K562 (cell line): ENCODE data around the gene ITPR1. TPM values are rescaled to one million over a fixed set of nuclear protein-coding genes. Genes with fewer than 3 reads are reported as not detected.

Experiments
- ATAC-seq: fragments of 200-7000 bp; cut with Tn5 transposase; 3 replicates; pipeline ENCODE4 v1.9.1; 2020; ENCODE audit warnings: moderate library complexity
- BruUV-seq: library from RNA; stranded (reverse); fragments of 400-500 nt; replicated peaks from 2 replicates; lab custom pipeline; 2021; lab: Mats Ljungman, UMichigan
- CTCF ChIA-PET: fragments of 300-600 bp; formaldehyde crosslinking; extraction: SDS; loops from one replicate; lab custom pipeline; 2021; ENCODE audit warnings: low intra/inter-chr PET ratio; lab: Yijun Ruan, JAX
- POLR2A ChIA-PET: fragments of 300-600, 350-650 bp; sonication (Branson Sonifier 250); formaldehyde crosslinking; extraction: SDS; loops from one replicate; lab custom pipeline; 2021; ENCODE audit warnings: antibody characterized with exemption, inconsistent platforms; lab: Yijun Ruan, JAX
- DNase-seq, 4 experiments: peaks; one replicate each; pipeline versions ENCODE4 v3.0.0 to v3.0.0-alpha.2; 2011 to 2018; ENCODE audit warnings: low spot score in 3 of 4, mixed read lengths in 3 of 4; ENCODE audit errors: extremely low read depth in 1 of 4
- FAIRE-seq: peaks from 2 replicates; lab custom pipeline; 2011; peaks lifted over from hg19 to GRCh38; lab: Jason Lieb, UNC
- H2AFZ ChIP-seq: 2 replicates; pipeline ENCODE4 v1.6.0; 2011; ENCODE audit warnings: low read depth, low read length, control low read depth, inconsistent platforms
- H3K27ac ChIP-seq: fragments of 200-600 bp; 3 replicates; pipeline ENCODE4 v1.8.0; 2011; ENCODE audit warnings: low read depth, mild to moderate bottlenecking, control low read depth, inconsistent platforms, low read length, moderate library complexity, mixed read lengths; ENCODE audit errors: extremely low read depth
- H3K27me3 ChIP-seq, 2 experiments: fragments of 300-600 bp in 1 of 2; 2 replicates in 1 of 2; 3 replicates in 1 of 2; pipeline versions ENCODE4 v1.6.0 to v1.8.0; 2011; ENCODE audit warnings: inconsistent platforms in 2 of 2, low read length in 2 of 2, mild to moderate bottlenecking in 1 of 2, mixed read lengths in 1 of 2, moderate library complexity in 1 of 2; ENCODE audit not compliant: control insufficient read depth in 2 of 2, insufficient read depth in 2 of 2
- H3K36me3 ChIP-seq: fragments of 300-600 bp; 3 replicates; pipeline ENCODE4 v1.8.0; 2011; ENCODE audit warnings: mild to moderate bottlenecking, low read length, inconsistent platforms; ENCODE audit not compliant: control insufficient read depth, insufficient read depth
- H3K4me1 ChIP-seq, 2 experiments: fragments of 200-600 bp in 1 of 2; replicated peaks in 1 of 2; 2 replicates in 1 of 2; 3 replicates in 1 of 2; pipeline versions ENCODE4 v1.5.1 to v1.8.0; 2011; ENCODE audit warnings: inconsistent platforms in 2 of 2, low read length in 2 of 2, mild to moderate bottlenecking in 1 of 2, mixed read lengths in 1 of 2, moderate library complexity in 1 of 2; ENCODE audit not compliant: control insufficient read depth in 2 of 2, insufficient read depth in 2 of 2
- H3K4me2 ChIP-seq: 2 replicates; pipeline ENCODE4 v1.6.1; 2011; ENCODE audit warnings: low read length, control low read depth, inconsistent platforms, mixed read lengths; ENCODE audit not compliant: insufficient read depth
- H3K4me3 ChIP-seq: fragments of 200-600 bp; sonication (generic), shearing (Covaris generic); 2 replicates; pipeline ENCODE4 v1.5.1; 2016; ENCODE audit warnings: control low read depth, inconsistent platforms
- H3K79me2 ChIP-seq: fragments of 200-600 bp; 3 replicates; pipeline ENCODE4 v1.8.0; 2011; ENCODE audit warnings: low read length, inconsistent platforms; ENCODE audit not compliant: control insufficient read depth, insufficient read depth
- H3K9ac ChIP-seq, 2 experiments: 2 replicates each; pipeline versions ENCODE4 v1.6.0 to v1.6.1; 2011; ENCODE audit warnings: low read depth in 2 of 2, low read length in 2 of 2, control low read depth in 1 of 2, inconsistent platforms in 1 of 2, mild to moderate bottlenecking in 1 of 2, mixed read lengths in 1 of 2; ENCODE audit not compliant: insufficient read depth in 1 of 2
- H3K9me1 ChIP-seq: one replicate; pipeline ENCODE4 v1.6.0; 2011; ENCODE audit warnings: inconsistent platforms, mild to moderate bottlenecking, low read length, moderate library complexity; ENCODE audit not compliant: control insufficient read depth, insufficient read depth
- H3K9me3 ChIP-seq: replicated peaks from 2 replicates; pipeline ENCODE4 v1.5.1; 2011; ENCODE audit warnings: low read depth, low read length, inconsistent platforms; ENCODE audit not compliant: control insufficient read depth, insufficient read depth
- H4K20me1 ChIP-seq: replicated peaks from 2 replicates; pipeline ENCODE4 v1.6.1; 2011; ENCODE audit warnings: low read length, inconsistent platforms, mixed read lengths; ENCODE audit not compliant: control insufficient read depth, insufficient read depth
- ATF7 ChIP-seq: fragments of 450-650 bp; IDR thresholded peaks from 2 replicates; pipeline ENCODE4 v1.7.1; 2014; ENCODE audit warnings: mild to moderate bottlenecking, moderate library complexity
- ETV6 ChIP-seq, 3 experiments: fragments of 150-350 bp in 1 of 3; sonication (generic) in 1 of 3; formaldehyde crosslinking in 1 of 3; IDR thresholded peaks; 2 replicates each; pipeline versions ENCODE4 v1.6.1 to v1.8.0; 2014 to 2022; ENCODE audit warnings: borderline replicate concordance in 2 of 3, low read depth in 2 of 3, antibody characterized with exemption in 1 of 3, low read length in 1 of 3, mild to moderate bottlenecking in 1 of 3, missing genetic modification reagents in 1 of 3
- KLF6 ChIP-seq: fragments of 250-450 bp; sonication (Bioruptor Pico); IDR thresholded peaks from 2 replicates; pipeline ENCODE4 v1.4.0; 2020; ENCODE audit warnings: mild to moderate bottlenecking, moderate library complexity, borderline replicate concordance
- NCOA4 ChIP-seq: fragments of 450-650 bp; IDR thresholded peaks from 2 replicates; pipeline ENCODE4 v1.6.1; 2018; ENCODE audit warnings: mild to moderate bottlenecking; ENCODE audit not compliant: partially characterized antibody
- NFATC3 ChIP-seq: fragments of 450-650 bp; IDR thresholded peaks from 2 replicates; pipeline ENCODE4 v1.6.1; 2017; ENCODE audit warnings: mild to moderate bottlenecking
- NFRKB ChIP-seq: fragments of 450-650 bp; IDR thresholded peaks from 2 replicates; pipeline ENCODE4 v1.6.1; 2016; ENCODE audit warnings: low read depth
- RBBP5 ChIP-seq: fragments of 200-600 bp; sonication (generic); IDR thresholded peaks from 2 replicates; pipeline ENCODE4 v1.6.1; 2012; ENCODE audit warnings: borderline replicate concordance, mild to moderate bottlenecking, low read length, control low read depth, inconsistent platforms; ENCODE audit not compliant: insufficient read depth, poor library complexity, severe bottlenecking
- SPI1 ChIP-seq: IDR thresholded peaks from 2 replicates; pipeline ENCODE4 v1.6.1; 2011; ENCODE audit warnings: low read depth, low read length, control low read depth, borderline replicate concordance
- TRIM24 ChIP-seq, 2 experiments: fragments of 450-650 bp; IDR thresholded peaks; 2 replicates each; pipeline ENCODE4 v1.6.1; 2016
- ZKSCAN1 ChIP-seq: fragments of 150-350 bp; IDR thresholded peaks from 2 replicates; pipeline ENCODE4 v1.6.1; 2016; ENCODE audit warnings: low read depth, low read length
- ZNF23 ChIP-seq: fragments of 250-450 bp; sonication (Bioruptor Pico); IDR thresholded peaks from 2 replicates; pipeline ENCODE4 v1.4.0; 2020; ENCODE audit warnings: mild to moderate bottlenecking
- WGBS: fragments of 100-300 bp; shearing (Covaris generic); methylation state at CpG from one replicate; pipeline ENCODE4 v1.1.6; 2016; ENCODE audit warnings: low coverage, mixed read lengths; ENCODE audit not compliant: insufficient coverage; ENCODE audit errors: missing lambda C conversion rate; 5-methylcytosine and 5-hydroxymethylcytosine counted together
- in situ Hi-C: fragments of 300-500 bp; cut with MboI; formaldehyde crosslinking; loops from 4 replicates; pipeline ENCODE4 v1.15.0; 2018; ENCODE audit warnings: inconsistent platforms, mixed read lengths
- intact Hi-C: fragments of 100-400 bp; cut with micrococcal nuclease; formaldehyde crosslinking; loops from 2 replicates; pipeline ENCODE4 v1.14.2; 2022
- polyA plus RNA-seq, 8 experiments: library from polyadenylated mRNA; depleted of rRNA in 4 of 8; stranded (reverse) in 5 of 8; unstranded in 3 of 8; fragments of >200 nt; fragmentation: Nextera tagmentation in 2 of 8; fragmentation: Illumina TruSeq in 1 of 8; extraction: Ambion mirVana in 2 of 8; extraction: Trizol in 1 of 8; gene quantifications; 2 replicates each; pipeline versions ENCODE4 v1.2.1 to v1.2.3, GENCODE V29; 2011 to 2014; ENCODE audit warnings: inconsistent platforms in 1 of 8, missing spikeins in 1 of 8
- total RNA-seq, 7 experiments: library from RNA; depleted of rRNA in 6 of 7; stranded (reverse); fragments of >200 nt in 6 of 7; fragmentation: Illumina TruSeq in 2 of 7; extraction: Trizol in 2 of 7; gene quantifications; 2 replicates each; pipeline versions ENCODE4 v1.2.1 to v1.2.3, GENCODE V29; 2011 to 2021; ENCODE audit warnings: low replicate concordance in 1 of 7
- TF ChIP-seq, protein P1 (sequence below): fragments of 250-450 bp; sonication (Bioruptor Pico); IDR thresholded peaks from 2 replicates; pipeline ENCODE4 v1.8.0; 2021; ENCODE audit warnings: borderline replicate concordance, mild to moderate bottlenecking, moderate library complexity; ENCODE audit not compliant: poor library complexity, severe bottlenecking
- TF ChIP-seq, protein P2 (sequence below): fragments of 450-650 bp; IDR thresholded peaks from 2 replicates; pipeline ENCODE4 v1.6.1; 2018; ENCODE audit not compliant: partially characterized antibody
- TF ChIP-seq, protein P3 (sequence below): fragments of 450-650 bp; IDR thresholded peaks from 2 replicates; pipeline ENCODE4 v1.6.1; 2016; ENCODE audit warnings: borderline replicate concordance

Gene ITPR1
- total and polyA plus RNA-seq, 9 of the 15 experiments (the other 6 are each of a cell fraction or from before 2014, with no cell fraction given) = 22.4 to 40.0 (median 27.4) TPM

DNA sequence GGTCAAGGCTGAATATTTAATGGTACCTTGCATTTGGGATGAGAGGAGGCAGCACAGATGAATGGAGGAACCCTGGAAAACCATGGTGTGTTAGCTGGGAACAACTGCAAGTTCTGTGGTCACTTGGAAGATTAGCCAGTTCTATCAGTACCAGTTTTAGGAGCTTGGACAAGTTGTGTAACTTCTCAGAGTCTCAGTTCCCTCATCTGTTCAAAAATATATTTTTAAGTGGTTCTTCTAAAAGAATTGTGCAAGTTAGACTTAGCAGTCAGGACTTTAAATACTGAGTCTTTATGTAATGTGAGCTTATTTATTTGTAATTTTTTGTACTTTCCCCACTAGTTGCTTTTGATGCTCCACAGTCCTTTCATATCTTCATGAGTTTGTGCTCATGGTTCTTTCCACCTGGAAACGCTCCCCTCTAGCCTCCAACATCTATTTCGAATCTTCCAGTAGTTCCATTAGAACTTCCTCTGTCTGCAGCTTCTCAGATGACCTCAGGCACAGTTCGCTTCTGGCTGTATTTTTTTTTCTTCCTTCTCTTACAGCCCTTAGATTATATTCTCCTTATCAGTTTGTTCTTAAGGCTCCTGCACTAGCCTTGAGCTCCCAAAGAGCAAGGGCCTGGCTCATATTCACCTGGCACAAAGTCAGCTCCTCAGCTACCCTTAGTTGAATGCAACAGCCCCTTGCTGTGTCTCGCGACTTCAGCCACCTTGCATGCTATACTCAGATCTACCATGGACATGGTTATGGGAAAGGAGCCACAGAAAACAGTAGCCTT is 27.1 kb downstream of the ITPR1 start:
- Histone ChIP-seq H3K27ac (peak overlapping the region; percentile 2; the same call in 1 of the 3 replicates), H3K36me3 (peaks cover 4% of the 10 kb centered on the region; the same call in 1 of the 3 replicates), H3K79me2 (peaks cover 3% of the 10 kb centered on the region; the same call in 1 of the 3 replicates), H2AFZ (peak overlapping the region; percentile 15; the same call in 1 of the 2 replicates), H3K4me1 (peaks cover 10 to 39% of the 10 kb centered on the region in 2 experiments; a peak in 4 of 5 replicates), H3K9me1 (no peaks in the 10 kb centered on the region), H3K4me3 (no peak overlapping the region), H3K9me3 (no peaks in the 10 kb centered on the region), H3K27me3 (no peaks in the 10 kb centered on the region), H3K9ac (peak overlapping the region in 1 of 2 experiments; percentile 2; a peak in 1 of 4 replicates), H4K20me1 (no peaks in the 10 kb centered on the region), H3K4me2 (no peak overlapping the region; the same call in 1 of the 2 replicates)
- DNase-seq (peak in 1 of 4 experiments; percentile 36), ATAC-seq (peak; percentile 66), FAIRE-seq (no peak)
- intact Hi-C loops = no loop called here
- 34% methylated on average over 5 of the region's 5 CpGs for whole genome bisulfite sequencing
- ChIA-PET CTCF (no interaction called here), POLR2A (interaction anchor here (0.5 to 8.8 kb wide), 10 partner anchors 10 to 1386 kb away, joined by 3 to 94 read pairs (median 4); partner anchors contain the start of genes ITPR1 and SUMF1)
- in situ Hi-C loops = no loop called here
- BruUV-seq = no TSS peak
- TF ChIP-seq, protein P1, sequence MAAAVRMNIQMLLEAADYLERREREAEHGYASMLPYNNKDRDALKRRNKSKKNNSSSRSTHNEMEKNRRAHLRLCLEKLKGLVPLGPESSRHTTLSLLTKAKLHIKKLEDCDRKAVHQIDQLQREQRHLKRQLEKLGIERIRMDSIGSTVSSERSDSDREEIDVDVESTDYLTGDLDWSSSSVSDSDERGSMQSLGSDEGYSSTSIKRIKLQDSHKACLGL (CRISPR knock-in tag) = no peak
- no peak for TF ChIP-seq ETV6 (IDR thresholded peaks at IDR 0.05; ENCODE audit: borderline replicate concordance in 1 of 2, low read depth in 2 of 2, low read length in 1 of 2)
- no peak for TF ChIP-seq ETV6 (CRISPR knock-in tag; IDR thresholded peaks at IDR 0.05; ENCODE audit: borderline replicate concordance)
- TF ChIP-seq KLF6 (CRISPR knock-in tag) = 0 out of 2 replicates have a peak, but pooled peaks have one; percentile 6
- TF ChIP-seq RBBP5 = peak; percentile 22
- no peak for TF ChIP-seq NFATC3
- no peak for TF ChIP-seq TRIM24 (IDR thresholded peaks at IDR 0.05)
- TF ChIP-seq, protein P2, sequence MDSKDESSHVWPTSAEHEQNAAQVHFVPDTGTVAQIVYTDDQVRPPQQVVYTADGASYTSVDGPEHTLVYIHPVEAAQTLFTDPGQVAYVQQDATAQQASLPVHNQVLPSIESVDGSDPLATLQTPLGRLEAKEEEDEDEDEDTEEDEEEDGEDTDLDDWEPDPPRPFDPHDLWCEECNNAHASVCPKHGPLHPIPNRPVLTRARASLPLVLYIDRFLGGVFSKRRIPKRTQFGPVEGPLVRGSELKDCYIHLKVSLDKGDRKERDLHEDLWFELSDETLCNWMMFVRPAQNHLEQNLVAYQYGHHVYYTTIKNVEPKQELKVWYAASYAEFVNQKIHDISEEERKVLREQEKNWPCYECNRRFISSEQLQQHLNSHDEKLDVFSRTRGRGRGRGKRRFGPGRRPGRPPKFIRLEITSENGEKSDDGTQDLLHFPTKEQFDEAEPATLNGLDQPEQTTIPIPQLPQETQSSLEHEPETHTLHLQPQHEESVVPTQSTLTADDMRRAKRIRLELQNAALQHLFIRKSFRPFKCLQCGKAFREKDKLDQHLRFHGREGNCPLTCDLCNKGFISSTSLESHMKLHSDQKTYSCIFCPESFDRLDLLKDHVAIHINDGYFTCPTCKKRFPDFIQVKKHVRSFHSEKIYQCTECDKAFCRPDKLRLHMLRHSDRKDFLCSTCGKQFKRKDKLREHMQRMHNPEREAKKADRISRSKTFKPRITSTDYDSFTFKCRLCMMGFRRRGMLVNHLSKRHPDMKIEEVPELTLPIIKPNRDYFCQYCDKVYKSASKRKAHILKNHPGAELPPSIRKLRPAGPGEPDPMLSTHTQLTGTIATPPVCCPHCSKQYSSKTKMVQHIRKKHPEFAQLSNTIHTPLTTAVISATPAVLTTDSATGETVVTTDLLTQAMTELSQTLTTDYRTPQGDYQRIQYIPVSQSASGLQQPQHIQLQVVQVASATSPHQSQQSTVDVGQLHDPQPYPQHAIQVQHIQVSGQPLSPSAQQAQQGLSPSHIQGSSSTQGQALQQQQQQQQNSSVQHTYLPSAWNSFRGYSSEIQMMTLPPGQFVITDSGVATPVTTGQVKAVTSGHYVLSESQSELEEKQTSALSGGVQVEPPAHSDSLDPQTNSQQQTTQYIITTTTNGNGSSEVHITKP = peak; percentile 11
- TF ChIP-seq ZNF23 (CRISPR knock-in tag) = no peak
- TF ChIP-seq, protein P3, sequence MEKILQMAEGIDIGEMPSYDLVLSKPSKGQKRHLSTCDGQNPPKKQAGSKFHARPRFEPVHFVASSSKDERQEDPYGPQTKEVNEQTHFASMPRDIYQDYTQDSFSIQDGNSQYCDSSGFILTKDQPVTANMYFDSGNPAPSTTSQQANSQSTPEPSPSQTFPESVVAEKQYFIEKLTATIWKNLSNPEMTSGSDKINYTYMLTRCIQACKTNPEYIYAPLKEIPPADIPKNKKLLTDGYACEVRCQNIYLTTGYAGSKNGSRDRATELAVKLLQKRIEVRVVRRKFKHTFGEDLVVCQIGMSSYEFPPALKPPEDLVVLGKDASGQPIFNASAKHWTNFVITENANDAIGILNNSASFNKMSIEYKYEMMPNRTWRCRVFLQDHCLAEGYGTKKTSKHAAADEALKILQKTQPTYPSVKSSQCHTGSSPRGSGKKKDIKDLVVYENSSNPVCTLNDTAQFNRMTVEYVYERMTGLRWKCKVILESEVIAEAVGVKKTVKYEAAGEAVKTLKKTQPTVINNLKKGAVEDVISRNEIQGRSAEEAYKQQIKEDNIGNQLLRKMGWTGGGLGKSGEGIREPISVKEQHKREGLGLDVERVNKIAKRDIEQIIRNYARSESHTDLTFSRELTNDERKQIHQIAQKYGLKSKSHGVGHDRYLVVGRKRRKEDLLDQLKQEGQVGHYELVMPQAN = no peak
- TF ChIP-seq SPI1 = peak; percentile 26; the same call in 1 of the 2 replicates
- TF ChIP-seq NCOA4 = no peak
- TF ChIP-seq ZKSCAN1 = no peak
- peak; percentile 30; the same call in 1 of the 2 replicates for TF ChIP-seq ATF7
- no peak for TF ChIP-seq NFRKB
